CD14-positive monocyte (primary cell): ENCODE data around the gene PAFAH1B1. TPM values are rescaled to one million over a fixed set of nuclear protein-coding genes. Genes with fewer than 3 reads are reported as not detected.

Source experiments
- DNase-seq, 3 donors: peaks; one replicate each; pipeline ENCODE4 v3.0.0-alpha.2; 2011 to 2022
- H2AFZ ChIP-seq: 2 replicates; pipeline ENCODE4 v1.6.0; 2012; ENCODE audit warnings: mild to moderate bottlenecking, low read depth, low read length, inconsistent platforms; ENCODE audit not compliant: insufficient read depth, poor library complexity, severe bottlenecking
- H3K27ac ChIP-seq, 2 donors: 1 replicate in 1 of 2; 2 replicates in 1 of 2; pipeline ENCODE4 v1.5.1; 2012 to 2013; ENCODE audit warnings: low read length in 2 of 2, control low read depth in 1 of 2, inconsistent platforms in 1 of 2, low read depth in 1 of 2, mild to moderate bottlenecking in 1 of 2
- H3K27me3 ChIP-seq, 2 donors: one replicate each; pipeline versions ENCODE4 v1.6.0 to v1.6.1; 2011 to 2013; ENCODE audit warnings: low read length in 2 of 2; ENCODE audit not compliant: control insufficient read depth in 2 of 2, insufficient read depth in 2 of 2
- H3K36me3 ChIP-seq, 2 donors: replicated peaks in 1 of 2; 1 replicate in 1 of 2; 2 replicates in 1 of 2; pipeline versions ENCODE4 v1.5.1 to v1.6.1; 2012 to 2013; ENCODE audit warnings: low read length in 2 of 2, control low read depth in 1 of 2, inconsistent platforms in 1 of 2, mild to moderate bottlenecking in 1 of 2; ENCODE audit not compliant: insufficient read depth in 2 of 2, control insufficient read depth in 1 of 2
- H3K4me1 ChIP-seq, 2 donors: 1 replicate in 1 of 2; 2 replicates in 1 of 2; pipeline versions ENCODE4 v1.5.1 to v1.6.1; 2012 to 2013; ENCODE audit warnings: low read length in 2 of 2, control low read depth in 1 of 2, inconsistent platforms in 1 of 2, mild to moderate bottlenecking in 1 of 2, moderate library complexity in 1 of 2; ENCODE audit not compliant: insufficient read depth in 2 of 2, control insufficient read depth in 1 of 2
- H3K4me2 ChIP-seq: replicated peaks from 2 replicates; pipeline ENCODE3; 2012; ENCODE audit warnings: low read length, moderate library complexity, mild to moderate bottlenecking; ENCODE audit not compliant: poor library complexity, severe bottlenecking; ENCODE audit errors: extremely low read depth
- H3K4me3 ChIP-seq, 3 experiments: fragments of 200-600 bp in 1 of 3; sonication (generic) in 1 of 3; replicated peaks in 1 of 3; 1 replicate in 2 of 3; 2 replicates in 1 of 3; pipeline ENCODE4 v1.5.1; 2011 to 2013; ENCODE audit warnings: low read length in 3 of 3, mild to moderate bottlenecking in 3 of 3, control low read depth in 2 of 3, low read depth in 2 of 3, inconsistent platforms in 1 of 3, moderate library complexity in 1 of 3
- H3K79me2 ChIP-seq: 2 replicates; pipeline ENCODE4 v1.6.0; 2012; ENCODE audit warnings: mild to moderate bottlenecking, control low read depth, inconsistent platforms, low read length, moderate library complexity; ENCODE audit not compliant: insufficient read depth
- H3K9ac ChIP-seq: 2 replicates; pipeline ENCODE4 v1.6.0; 2017; ENCODE audit warnings: low read length, mild to moderate bottlenecking; ENCODE audit not compliant: insufficient read depth, poor library complexity, severe bottlenecking
- H3K9me3 ChIP-seq, 2 donors: replicated peaks in 1 of 2; 1 replicate in 1 of 2; 2 replicates in 1 of 2; pipeline versions ENCODE4 v1.5.1 to v1.6.1; 2012 to 2013; ENCODE audit warnings: low read length in 2 of 2, control low read depth in 1 of 2; ENCODE audit not compliant: control insufficient read depth in 1 of 2, insufficient read depth in 1 of 2
- H4K20me1 ChIP-seq: 2 replicates; pipeline ENCODE4 v1.6.0; 2012; ENCODE audit warnings: mild to moderate bottlenecking, low read length, control low read depth, moderate library complexity; ENCODE audit not compliant: insufficient read depth
- H3K27ac Mint-ChIP-seq, 7 donors: one replicate each; pipeline ENCODE4 v1.8.0; 2020; ENCODE audit warnings: mild to moderate bottlenecking in 7 of 7, mixed read lengths in 7 of 7, moderate library complexity in 6 of 7, inconsistent platforms in 2 of 7
- H3K27me3 Mint-ChIP-seq, 3 donors: one replicate each; pipeline ENCODE4 v1.8.0; 2021 to 2022; ENCODE audit warnings: low read depth in 3 of 3, mild to moderate bottlenecking in 3 of 3, mixed read lengths in 3 of 3, moderate library complexity in 3 of 3, inconsistent platforms in 1 of 3
- H3K36me3 Mint-ChIP-seq, 2 donors: one replicate each; pipeline ENCODE4 v1.8.0; 2020; ENCODE audit warnings: mixed read lengths in 2 of 2, inconsistent platforms in 1 of 2, mild to moderate bottlenecking in 1 of 2
- H3K4me1 Mint-ChIP-seq: one replicate; pipeline ENCODE4 v1.8.0; 2020; ENCODE audit warnings: mild to moderate bottlenecking, mixed read lengths
- H3K4me3 Mint-ChIP-seq, 2 donors: one replicate each; pipeline ENCODE4 v1.8.0; 2020; ENCODE audit warnings: mild to moderate bottlenecking in 2 of 2, mixed read lengths in 2 of 2, moderate library complexity in 1 of 2
- H3K9me3 Mint-ChIP-seq, 7 donors: one replicate each; pipeline ENCODE4 v1.8.0; 2020 to 2022; ENCODE audit warnings: mixed read lengths in 7 of 7, mild to moderate bottlenecking in 6 of 7, moderate library complexity in 6 of 7, inconsistent platforms in 2 of 7
- CTCF ChIP-seq: fragments of 200-600 bp; IDR thresholded peaks from one replicate; pipeline ENCODE4 v1.8.0; 2022; ENCODE audit warnings: antibody characterized with exemption, mild to moderate bottlenecking
- WGBS: methylation state at CpG from one replicate; pipeline ENCODE4 v1.1.5; 2013; ENCODE audit warnings: missing lambda C conversion rate; ENCODE audit not compliant: insufficient coverage; 5-methylcytosine and 5-hydroxymethylcytosine counted together
- intact Hi-C, 2 donors: fragments of 100-400 bp; cut with micrococcal nuclease; formaldehyde crosslinking; loops; one replicate each; pipeline versions ENCODE4 v1.15.0 to v1.15.1; 2023
- polyA plus RNA-seq, 3 donors: library from polyadenylated mRNA; depleted of rRNA in 1 of 3; unstranded in 2 of 3; stranded (reverse) in 1 of 3; fragments of 300-500 nt in 2 of 3; fragments of >200 nt in 1 of 3; fragmentation: Illumina TruSeq in 2 of 3; gene quantifications; 1 replicate in 2 of 3; 2 replicates in 1 of 3; pipeline ENCODE4 v1.2.3, GENCODE V29; 2012 to 2021

Gene PAFAH1B1
- polyA plus RNA-seq, 3 donors, result 9.1 to 51.8 (median 17.1) TPM

GRCh38 chr17:2691069-2691871, 97.8 kb downstream of the PAFAH1B1 start:
- H3K9me3 Mint-ChIP-seq, result no peaks in the 10 kb centered on the region
- no peak overlapping the region for H3K4me3 Mint-ChIP-seq
- Histone ChIP-seq H3K79me2 (no peaks in the 10 kb centered on the region), H2AFZ (no peak overlapping the region), H3K9me3 (no peaks in the 10 kb centered on the region), H3K9ac (no peak overlapping the region), H4K20me1 (peaks cover 7% of the 10 kb centered on the region), H3K4me1 (no peaks in the 10 kb centered on the region), H3K27me3 (no peaks in the 10 kb centered on the region), H3K36me3 (peaks cover 33 to 52% of the 10 kb centered on the region in 2 donors), H3K4me2 (no peak overlapping the region), H3K27ac (no peak overlapping the region), H3K4me3 (no peak overlapping the region)
- H3K27me3 Mint-ChIP-seq, result no peaks in the 10 kb centered on the region
- no peaks in the 10 kb centered on the region for H3K4me1 Mint-ChIP-seq
- WGBS, result 98% methylated on average over 55 of the region's 62 CpGs
- H3K36me3 Mint-ChIP-seq, result peaks cover 19 to 46% of the 10 kb centered on the region in 2 donors
- no peak overlapping the region for H3K27ac Mint-ChIP-seq
- DNase-seq, result no peak
- TF ChIP-seq CTCF, result no peak
- intact Hi-C loops, result no loop called here

GRCh38 chr17:2691965-2692780, 98.7 kb downstream of the PAFAH1B1 start:
- WGBS, result 97% methylated on average over 43 of the region's 71 CpGs

More at GRCh38 chr17:2691965-2692780, 98.7 kb downstream of the PAFAH1B1 start:
- Histone ChIP-seq H3K4me1 (no peaks in the 10 kb centered on the region), H3K79me2 (no peaks in the 10 kb centered on the region), H3K9me3 (no peaks in the 10 kb centered on the region), H3K27ac (no peak overlapping the region), H3K4me2 (no peak overlapping the region), H4K20me1 (peaks cover 7% of the 10 kb centered on the region), H3K27me3 (no peaks in the 10 kb centered on the region), H3K9ac (no peak overlapping the region), H3K4me3 (no peak overlapping the region), H3K36me3 (peaks cover 40 to 61% of the 10 kb centered on the region in 2 donors), H2AFZ (no peak overlapping the region)
- intact Hi-C loops, result no loop called here
- no peak overlapping the region for H3K4me3 Mint-ChIP-seq
- H3K36me3 Mint-ChIP-seq, result peaks cover 23 to 55% of the 10 kb centered on the region in 2 donors
- H3K4me1 Mint-ChIP-seq, result no peaks in the 10 kb centered on the region
- H3K27me3 Mint-ChIP-seq, result no peaks in the 10 kb centered on the region
- no peak for TF ChIP-seq CTCF
- H3K27ac Mint-ChIP-seq, result no peak overlapping the region
- H3K9me3 Mint-ChIP-seq, result no peaks in the 10 kb centered on the region
- DNase-seq, result no peak
